ENCODE results near the gene SPARCL1.

SPARCL1 gene

DNA sequence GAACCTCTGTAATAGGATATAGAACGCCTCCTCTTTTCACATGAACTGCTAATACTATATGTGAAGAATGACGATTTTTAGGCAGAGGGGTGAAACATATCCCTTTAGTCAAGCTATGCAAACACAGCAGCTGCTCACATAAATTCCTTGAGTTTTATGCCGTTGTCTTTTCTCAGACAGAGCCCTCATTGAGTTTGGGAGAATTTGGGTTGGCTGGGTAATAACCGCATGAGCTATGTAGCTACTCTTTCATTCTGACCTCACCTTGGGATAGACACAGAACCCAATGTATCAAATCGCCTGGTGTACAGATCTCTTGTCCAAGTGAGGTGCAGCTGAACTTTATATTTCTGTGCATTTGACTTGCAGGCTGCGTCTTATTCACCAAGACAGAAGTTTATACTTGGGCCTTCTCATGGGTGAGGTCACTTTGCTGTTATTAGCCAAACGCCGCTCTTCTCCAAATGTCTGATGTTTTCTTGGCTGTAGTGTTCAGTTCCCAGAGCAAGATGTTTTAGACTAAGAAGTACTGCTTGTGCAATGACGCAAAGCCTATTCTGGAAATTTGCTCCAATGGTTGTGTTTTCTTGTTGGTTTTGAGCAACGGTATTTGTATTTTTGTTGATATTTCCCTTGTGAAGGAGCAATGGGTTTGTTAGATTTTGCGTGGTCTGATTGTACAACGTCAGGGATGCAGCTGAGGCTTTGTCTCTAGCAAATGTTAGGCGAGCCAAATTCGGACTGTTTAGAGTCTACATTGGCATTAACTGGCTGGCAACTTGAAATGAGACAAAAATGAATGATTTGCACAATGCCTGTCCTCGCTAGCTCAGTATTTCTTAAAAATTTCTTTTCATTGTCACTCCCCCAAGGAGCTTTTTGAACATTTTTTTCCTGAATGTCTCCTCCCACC lies 11.2 kb upstream of the SPARCL1 start:
- no peak for FAIRE-seq

DNA sequence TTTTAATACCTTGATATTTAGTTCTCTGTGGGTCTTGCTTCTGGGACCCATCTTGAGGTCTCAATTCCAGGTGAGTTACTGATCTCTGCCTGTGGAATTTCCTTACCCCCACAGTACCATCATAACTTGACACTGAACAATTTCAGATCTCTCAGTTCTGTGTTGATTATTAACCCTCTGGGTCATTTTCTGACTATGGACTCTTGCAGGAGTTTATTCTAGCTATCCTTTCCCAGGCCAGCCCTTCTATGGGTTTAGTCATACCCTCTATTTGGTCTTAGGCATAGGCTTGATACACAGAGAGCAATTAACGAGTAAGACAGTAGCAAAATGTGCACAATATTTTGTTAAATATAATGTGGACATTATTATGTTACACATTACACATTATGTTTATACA lies 3.7 kb upstream of the SPARCL1 start:
- no peak for FAIRE-seq

DNA sequence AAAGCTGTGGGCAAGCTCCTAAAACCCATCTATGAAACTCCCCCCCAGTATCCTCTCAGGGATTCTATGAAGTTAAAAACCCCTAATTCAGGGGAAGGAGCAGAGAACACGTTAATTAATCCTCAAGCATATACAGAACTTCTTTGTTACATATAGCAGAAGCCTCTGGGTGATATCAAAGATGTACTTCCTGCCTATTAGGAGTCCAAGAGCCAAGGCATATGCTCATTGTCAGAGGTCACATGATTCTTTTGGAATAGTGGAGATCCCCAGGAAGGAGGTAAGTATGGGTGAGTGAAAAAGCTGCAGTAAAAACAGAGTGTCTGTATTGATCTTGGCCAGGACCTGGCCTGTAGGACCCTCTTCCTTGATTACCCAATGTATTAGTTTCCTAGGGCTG lies 2.9 kb upstream of the SPARCL1 start:
- FAIRE-seq = no peak

DNA sequence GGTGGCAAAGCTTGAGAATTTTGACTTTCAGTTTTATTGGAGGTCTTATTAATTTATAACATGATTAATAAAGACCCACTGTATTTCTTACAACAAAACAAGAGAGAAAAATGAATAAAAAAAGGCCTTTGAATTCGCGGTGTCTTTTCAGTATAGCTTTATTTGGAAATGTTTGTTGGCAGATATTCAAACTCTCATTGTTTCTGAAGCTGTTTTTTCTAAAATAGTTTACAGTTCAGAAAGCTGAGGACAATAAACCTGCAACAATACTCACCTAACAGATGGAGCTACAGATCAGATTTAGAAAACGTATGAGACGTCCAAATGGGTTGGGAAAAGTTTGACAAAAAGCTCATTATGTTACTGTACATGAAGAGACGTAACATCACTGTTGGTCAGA lies 2.4 kb upstream of the SPARCL1 start:
- FAIRE-seq = no peak

DNA sequence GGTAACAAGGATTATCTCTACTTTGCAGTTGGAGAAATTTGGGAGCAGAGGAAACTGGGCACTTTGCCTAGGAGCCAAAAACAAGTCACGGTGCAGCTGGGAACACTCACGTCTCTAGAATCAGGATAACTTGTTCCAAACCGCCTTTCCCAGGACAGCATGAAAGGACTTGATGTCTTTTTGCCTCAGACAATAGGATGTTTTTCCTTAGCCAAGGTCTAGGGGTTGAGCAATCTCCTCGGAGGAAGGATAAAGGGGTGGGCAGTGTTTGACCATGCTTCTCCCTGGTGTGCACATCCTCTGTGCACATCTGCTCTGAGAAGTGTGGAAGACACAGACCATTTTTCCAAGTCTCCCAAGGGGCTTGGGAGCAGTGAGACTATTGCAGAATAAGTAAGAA lies 1.7 kb upstream of the SPARCL1 start:
- no peak for FAIRE-seq

DNA sequence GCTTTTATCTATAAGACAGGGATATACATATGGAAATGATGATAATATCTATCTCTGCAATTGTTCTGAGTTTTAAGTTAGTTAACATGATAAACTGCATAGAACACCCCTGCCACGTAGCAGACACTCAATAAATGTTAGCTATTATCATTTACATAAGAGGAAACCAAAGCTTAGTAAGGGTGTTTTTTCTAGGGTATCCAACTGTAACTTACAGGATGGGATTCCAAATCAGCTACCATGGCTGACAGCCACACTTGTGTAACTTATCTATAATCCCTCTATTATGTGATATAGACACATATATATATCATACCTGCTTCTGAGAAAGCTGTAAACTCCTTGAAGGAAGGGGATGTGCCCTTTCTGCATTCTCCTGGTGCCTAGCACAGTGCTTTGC lies 1.1 kb upstream of the SPARCL1 start:
- no peak for FAIRE-seq

DNA sequence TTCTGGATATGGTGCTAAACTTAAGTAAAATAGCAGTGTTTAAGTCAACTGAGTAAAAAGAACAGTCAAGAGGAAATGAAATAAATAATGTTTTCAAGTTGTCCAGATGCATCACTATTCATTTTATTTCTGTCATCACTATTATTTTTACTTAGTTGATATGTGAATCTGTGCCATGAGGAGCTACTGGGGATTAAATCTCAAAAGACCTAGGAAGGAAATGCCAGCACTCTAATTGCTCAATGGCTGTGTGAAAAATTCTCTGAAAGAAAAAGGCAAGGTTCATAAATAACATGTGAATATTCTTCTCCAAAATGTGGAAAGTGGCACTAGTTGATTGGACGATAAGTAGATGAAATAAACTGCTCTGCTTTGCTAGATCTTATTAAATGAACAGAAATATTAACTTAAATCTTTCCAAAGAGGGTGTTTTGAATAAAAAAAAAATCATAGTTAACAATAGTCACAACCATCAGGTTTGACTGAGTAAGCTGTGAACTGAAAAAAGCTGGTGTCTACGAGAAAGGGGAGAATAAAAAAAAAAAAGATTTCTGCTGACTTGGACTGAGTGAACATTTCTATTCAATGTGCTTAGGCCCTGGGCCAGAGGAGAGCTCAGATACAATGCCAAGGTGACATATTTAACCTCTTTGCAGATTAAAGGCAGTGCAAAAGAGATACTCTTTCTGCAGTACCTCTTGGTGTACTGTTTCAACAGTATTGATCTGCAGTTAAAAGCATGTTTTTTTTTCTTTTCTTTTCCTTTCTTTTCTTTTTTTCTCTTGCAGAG lies 1.6 kb downstream of the SPARCL1 start:
- no peak for FAIRE-seq

DNA sequence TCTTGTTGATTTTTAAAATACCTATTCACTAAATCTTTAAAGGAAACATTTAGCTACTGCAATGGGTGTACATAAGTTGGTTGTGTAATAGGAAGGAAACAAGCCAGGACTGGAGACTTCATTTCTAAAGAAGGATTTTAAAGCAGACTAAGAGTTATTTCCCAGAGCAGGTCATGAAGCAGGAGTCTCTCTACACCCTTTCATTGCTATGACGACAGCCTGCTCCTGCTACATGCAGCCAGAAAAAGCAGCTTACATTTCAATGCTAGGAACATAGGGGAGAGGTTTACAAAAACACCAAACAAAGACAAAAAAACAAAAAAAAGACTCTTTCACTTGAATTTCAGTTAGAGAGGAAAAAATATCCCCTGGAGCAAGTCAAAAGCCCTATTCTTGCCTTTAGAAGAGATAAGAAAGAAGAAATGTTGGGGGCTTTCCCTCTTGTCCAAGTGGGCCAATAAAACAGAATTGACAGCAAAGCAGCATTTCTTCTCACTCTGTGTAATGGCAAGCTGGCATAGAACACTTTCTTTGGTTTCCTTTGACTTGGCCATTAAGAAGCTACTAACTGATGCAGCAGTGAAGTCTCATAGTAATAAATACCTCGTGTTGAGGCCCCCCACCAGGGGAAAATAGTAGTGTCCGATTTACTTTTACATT lies 3.4 kb downstream of the SPARCL1 start:
- FAIRE-seq = no peak

DNA sequence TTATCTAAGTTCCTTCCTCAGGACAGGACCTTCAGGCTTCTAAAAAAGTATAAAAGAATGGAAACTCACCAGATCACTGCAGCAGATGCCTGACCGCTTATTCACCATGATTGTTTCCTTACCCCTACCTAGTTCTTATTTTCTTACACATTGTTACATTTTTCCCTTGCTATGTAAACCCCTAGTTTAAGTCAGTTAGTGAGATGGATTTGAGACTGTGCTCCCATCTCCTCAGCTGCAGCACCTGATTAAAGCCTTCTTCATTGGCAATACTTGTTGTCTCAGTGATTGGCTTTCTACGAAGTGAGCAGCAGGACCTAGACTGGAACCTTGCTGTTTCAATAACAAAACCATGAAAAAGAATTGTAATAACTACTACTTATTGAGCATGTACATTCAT lies 4.7 kb downstream of the SPARCL1 start:
- no peak for FAIRE-seq

DNA sequence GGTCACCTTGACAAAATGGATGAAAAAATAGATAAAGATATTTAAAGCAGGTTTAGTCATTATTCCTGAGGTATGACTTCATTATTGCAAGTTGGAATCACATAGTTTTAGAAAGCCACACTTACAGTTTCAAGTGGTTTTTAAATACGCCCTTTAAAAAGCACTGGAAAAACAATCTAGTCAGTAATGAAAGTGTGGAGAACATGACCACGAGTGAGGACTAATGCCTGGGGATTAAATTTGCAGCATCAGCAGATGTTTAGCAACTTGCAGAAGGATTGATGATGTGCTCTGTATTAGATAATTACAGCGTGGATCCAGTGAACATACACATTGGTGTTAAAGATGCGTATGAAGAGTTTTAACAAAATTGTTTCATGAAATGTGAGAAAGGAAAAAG lies 5.9 kb downstream of the SPARCL1 start:
- FAIRE-seq = no peak

DNA sequence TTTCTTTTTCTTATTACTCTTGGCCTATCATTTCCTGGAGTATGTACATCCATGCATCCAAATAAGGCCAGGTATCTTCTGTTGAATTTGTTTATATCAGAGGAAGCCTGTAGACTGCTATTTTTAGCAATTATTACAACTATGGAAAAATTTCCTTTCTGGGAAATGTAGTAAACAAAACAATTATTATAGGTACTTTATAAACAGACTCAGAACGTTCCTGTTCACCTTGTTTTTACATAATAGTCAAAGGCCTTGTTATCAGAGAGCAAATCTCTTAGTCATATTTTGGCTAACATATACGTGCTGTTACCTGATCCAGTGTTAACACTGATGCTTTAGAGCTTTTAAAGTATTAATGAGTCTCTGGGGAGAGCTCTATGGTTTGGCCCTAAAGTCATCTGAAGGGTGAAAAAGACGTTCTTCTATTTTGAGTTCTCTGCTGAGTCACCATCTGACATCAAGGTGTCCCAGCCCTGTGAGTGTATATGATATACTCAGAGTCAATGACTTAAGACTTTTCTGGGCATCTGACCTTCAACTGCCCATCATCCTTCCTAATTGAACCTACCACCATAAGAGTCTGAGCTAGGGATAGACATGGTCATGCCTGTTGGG lies 7.3 kb downstream of the SPARCL1 start:
- no peak for FAIRE-seq

DNA sequence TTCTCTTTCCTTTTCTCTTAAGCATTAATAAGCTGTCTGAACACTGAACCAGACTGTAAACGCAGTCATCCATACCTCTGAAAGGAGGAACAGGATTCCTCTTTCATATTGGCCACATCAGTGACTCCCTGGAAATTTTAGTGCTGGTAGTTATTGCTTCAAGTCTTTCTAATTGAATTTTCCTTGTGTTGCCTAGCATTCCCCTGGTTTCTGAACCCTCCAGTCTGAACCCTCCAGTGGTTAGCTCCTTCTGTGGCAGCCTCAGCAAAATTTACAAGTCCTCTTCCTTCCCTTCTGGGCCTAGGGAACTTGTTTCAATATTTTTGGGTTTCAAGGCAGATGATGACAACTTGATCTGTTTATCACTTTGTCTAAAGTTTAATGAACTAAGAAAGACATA lies 7.9 kb downstream of the SPARCL1 start:
- no peak for FAIRE-seq

DNA sequence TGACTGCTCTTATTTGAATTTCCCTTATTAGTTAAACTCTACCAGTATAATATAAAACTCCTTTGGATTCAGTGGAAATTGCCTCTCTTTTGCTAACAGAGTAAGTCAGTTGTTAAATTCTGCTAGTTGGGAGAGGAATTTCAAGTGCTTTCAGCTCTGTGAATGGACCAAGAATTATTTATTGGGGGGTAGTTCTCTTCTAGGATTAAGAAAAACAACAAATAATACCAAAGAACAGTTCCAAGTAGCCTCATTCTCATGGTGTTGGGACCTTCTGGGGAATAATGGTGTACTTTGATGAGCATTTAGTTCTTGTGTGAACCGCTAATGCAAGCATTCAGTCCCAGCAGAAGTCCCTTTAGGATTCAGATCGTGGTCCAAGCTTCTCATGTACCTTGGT lies 11.6 kb downstream of the SPARCL1 start:
- no peak for FAIRE-seq

DNA sequence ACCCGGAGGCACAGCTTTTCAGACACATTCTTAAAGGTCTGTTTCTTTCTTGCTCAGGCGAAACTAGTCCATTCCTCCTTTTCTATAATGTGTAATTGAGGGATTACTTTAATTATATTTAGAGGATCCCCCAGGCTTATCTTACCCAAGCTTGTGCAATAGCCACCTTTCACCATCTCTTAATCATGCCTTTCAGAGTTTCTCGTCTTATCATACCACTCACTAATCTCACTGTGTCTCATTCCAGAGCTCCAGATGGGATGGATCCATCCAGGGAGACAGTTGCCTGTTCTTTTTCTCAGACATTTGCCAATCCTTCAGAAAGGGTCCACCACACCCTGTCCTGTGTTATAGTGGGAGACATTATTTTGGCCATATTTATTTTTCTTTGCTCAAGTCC lies 12.5 kb downstream of the SPARCL1 start:
- FAIRE-seq = no peak

DNA sequence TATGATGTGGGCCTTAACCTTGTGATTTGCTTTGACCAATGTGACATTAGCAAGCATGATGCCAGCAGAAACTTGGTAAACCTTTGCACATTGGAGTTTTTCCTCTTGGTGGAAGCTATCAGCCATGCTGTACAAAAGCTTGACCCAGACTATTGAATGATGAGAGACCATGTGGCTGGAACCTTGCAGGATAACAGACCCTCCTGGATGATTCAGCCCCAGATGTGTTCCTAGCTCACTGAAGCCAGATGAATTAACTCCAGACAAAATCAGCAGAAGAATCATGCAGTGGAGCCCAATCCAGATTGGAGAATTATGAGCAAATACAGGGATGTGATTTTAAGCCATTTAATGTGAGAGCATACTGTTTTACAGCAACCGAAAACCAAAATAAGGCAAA lies 16.8 kb downstream of the SPARCL1 start:
- FAIRE-seq = no peak

DNA sequence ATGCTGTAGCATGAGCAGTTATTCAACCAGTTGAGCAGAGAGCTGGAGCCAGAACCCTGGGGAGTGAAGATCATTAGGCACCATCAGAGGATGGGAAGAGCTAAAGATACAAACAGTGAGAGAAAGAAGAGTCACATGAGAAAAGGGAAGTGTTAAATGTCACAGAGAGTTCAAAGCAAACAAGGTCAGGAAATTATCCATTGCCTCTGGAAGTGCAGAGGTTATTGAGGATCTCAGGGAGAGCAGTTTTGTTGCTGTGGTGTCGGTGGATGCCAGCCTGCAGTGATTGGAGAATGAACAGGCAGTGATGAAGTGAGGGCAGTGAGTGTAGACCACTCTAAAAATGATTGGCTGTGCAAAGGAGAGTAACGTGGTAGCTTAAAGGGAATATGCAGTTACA lies 17.7 kb downstream of the SPARCL1 start:
- FAIRE-seq = no peak

DNA sequence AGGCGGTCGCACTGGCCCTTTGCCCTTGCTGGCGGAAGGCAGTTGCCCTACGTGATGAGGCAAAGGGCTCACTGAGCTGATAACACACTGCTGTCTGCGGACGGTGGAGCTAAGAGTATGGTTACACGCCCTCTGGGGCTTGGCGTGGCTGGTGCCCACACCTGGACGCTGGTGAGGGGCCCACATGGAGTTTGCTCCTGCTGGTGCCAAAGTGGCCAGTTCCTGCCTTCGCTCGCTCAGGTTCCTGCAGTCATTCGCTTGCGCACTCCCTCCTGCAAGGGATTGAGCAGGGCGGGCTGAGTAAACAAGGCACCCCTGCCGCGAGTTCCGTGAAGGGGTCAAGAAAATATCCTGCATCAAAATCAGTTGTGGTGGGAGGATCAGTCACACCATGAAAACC lies 18.4 kb downstream of the SPARCL1 start:
- no peak for FAIRE-seq

DNA sequence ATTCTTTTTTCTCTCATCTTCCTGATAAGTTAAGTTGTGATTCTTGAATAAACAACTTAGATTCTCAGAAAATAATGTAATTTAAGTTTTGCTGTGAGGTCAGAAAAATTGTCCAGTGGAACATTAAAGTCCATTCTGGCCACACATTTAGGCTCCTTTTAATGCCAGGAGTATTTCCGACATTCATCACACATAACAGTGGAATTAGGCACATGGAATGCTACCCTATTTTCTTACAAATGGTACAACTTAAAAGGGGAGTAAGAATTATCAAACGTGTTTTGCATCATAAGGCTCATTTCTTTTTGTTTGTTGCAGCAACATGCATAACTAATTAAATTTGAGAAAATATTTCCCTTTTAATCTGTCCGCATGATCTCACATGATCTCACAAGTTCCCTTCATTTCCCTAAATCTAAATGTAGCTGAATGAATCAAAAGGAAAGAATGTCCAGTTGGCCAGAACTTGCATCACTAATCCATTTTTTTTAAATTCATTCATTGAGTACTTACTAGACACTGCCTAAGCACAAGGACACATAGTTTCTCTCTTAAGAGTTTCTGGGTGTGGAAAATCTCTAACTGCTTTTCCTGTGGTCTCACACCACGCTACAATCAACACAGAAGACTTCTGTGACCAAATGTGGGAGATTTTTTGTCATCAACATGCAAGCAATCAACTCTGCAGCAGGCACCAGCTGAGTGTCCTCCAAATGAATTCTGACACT lies 22.0 kb downstream of the SPARCL1 start:
- FAIRE-seq = no peak

DNA sequence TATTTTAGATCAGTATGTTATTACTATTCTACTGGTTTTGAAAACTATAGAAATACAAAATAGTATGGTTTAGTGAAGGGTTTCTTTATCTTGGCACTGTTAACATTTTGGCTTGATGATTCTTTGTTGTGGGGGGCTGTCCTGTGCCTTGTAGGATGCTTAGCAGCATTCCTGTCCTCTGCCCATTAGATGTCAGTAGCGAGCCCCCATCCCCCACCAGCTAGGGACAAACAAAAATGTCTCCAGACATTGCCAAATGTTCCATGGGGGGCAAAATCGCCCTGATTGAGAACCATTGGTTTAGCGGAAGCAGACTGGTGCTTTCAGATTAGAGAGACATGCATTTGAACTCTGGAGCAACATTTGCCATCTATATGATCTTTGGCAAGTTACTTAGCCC lies 23.3 kb downstream of the SPARCL1 start:
- FAIRE-seq = no peak

DNA sequence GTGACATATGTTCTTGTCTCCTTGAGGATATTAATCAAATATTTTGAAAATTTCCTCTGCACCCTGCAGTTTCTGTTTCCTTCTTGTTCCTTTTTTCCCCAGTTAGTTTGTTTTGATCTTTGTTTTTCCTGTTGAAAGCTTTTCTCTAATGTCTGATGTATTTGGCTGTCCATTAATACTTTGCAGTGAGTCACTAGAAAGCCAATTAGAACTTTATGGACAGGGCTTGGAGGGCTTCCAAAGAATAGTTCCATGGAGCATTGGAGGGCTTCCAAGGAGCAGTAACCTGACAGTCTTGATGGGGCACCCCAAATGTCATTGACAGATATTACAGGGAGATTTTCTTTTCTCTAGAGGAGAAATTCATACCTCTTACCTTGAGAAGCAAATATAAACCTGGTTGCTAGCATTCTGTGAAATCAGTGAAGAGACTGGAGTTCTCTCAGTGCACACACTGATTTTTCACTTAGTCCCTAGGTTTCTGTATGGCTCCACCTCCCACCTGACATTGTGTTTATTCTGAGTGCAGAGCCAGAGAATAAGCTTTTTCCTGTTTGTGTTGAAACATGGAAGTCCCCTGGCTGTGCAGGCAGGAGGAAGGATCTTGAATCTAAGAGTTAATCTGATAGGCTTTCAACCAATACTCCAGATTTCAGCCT lies 26.5 kb downstream of the SPARCL1 start:
- no peak for FAIRE-seq

DNA sequence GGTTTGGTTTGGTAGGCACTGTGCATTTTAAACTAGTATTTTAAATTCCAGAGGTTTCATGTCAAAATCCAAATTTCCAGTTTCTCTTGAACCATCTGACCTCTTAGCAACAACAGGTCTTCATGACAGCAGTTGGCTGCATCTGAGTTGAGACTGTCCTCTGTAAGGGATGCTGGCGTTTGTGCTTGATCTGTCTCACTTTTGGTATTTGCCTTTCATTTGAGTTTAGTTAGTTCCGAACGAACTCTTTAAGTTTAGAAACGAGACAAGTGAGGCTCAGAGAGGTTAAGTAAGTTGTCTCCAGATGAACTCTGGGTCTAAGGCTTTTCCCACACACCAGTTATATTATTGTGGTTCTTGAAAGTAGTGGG lies 29.1 kb downstream of the SPARCL1 start:
- FAIRE-seq = no peak

Data from TTC549 (cell line).